ENCODE measurements around the gene PIGR. TPM values are rescaled to one million over a fixed set of nuclear protein-coding genes. Genes with fewer than 3 reads are reported as not detected.

The PIGR gene
- polyA plus RNA-seq, 2 of the 4 experiments (the other 2 are of a cell fraction): 0.01 TPM; not detected in 1

- TF ChIP-seq ESRRA (IDR thresholded peaks at IDR 0.05; ENCODE audit: borderline replicate concordance, low read length): no peak
- no peak for TF ChIP-seq PHF8 (IDR thresholded peaks at IDR 0.05; ENCODE audit: borderline replicate concordance, low read depth)
- no peak for TF ChIP-seq CTCF (IDR thresholded peaks at IDR 0.05)
Observed at GRCh38 chr1:206909883-206910318, 36.4 kb downstream of the PIGR start (continued).

GRCh38 chr1:206909161-206909882 lies 36.9 kb downstream of the PIGR start:
- DNase-seq (ENCODE audit: low read depth in 1 of 2, low spot score in 1 of 2) (peak; percentile 35 to 73), FAIRE-seq (no peak), ATAC-seq (peak; percentile 68 to 83)
- Histone ChIP-seq H3K9me3 (no peaks in the 10 kb centered on the region), H3K4me3 (peak overlapping the region; percentile 63), H3K4me2 (peak overlapping the region; percentile 91), H3K27ac (peak overlapping the region; percentile 72 to 84), H3K4me1 (peaks cover 23% of the 10 kb centered on the region)
- 4% methylated on average over 15 of the region's 69 CpGs for WGBS (ENCODE audit: missing lambda C conversion rate)
- no peak for TF ChIP-seq ZFP36 (IDR thresholded peaks at IDR 0.05; ENCODE audit: borderline replicate concordance, partially characterized antibody)
- 0 out of 5 replicates have a peak, but pooled peaks of 1 of the 2 experiments have one; percentile 18 for TF ChIP-seq JUN (IDR thresholded peaks at IDR 0.05)
- no peak for TF ChIP-seq CEBPB (IDR thresholded peaks at IDR 0.05)
- peak; percentile 43; the same call in 2 of the 3 replicates for TF ChIP-seq SMC3 (IDR thresholded peaks at IDR 0.05)
- TF ChIP-seq HDAC2 (IDR thresholded peaks at IDR 0.05): 0 out of 2 replicates have a peak, but pooled peaks have one; percentile 25
- POLR2A ChIA-PET: interaction anchor here (0.7 to 2.2 kb wide), 3 partner anchors 18 to 274 kb away, joined by 4 to 11 read pairs (median 6); partner anchors contain the start of gene DYRK3
- CTCF ChIA-PET: interaction anchor here (0.7 to 5.1 kb wide), 41 partner anchors 10 to 430 kb away, joined by 3 to 50 read pairs (median 4); partner anchors contain the start of genes DYRK3, EIF2D, FCMR and IL10

GRCh38 chr1:206908038-206908437 lies 38.2 kb downstream of the PIGR start:
- CTCF ChIA-PET: interaction anchor here (0.8 to 5.1 kb wide), 22 partner anchors 9 to 592 kb away, joined by 3 to 50 read pairs (median 6); partner anchors contain the start of genes DYRK3 and IL24
- POLR2A ChIA-PET: interaction anchor here (2.2 kb wide), 1 partner anchor 273 kb away, joined by 11 read pairs; the partner anchor contains the start of gene DYRK3
- Histone ChIP-seq H3K4me3 (no peak overlapping the region), H3K9me3 (no peaks in the 10 kb centered on the region), H3K27ac (no peak overlapping the region), H3K4me1 (peaks cover 23% of the 10 kb centered on the region), H3K4me2 (no peak overlapping the region)
- DNase-seq (ENCODE audit: low read depth in 1 of 2, low spot score in 1 of 2) (no peak), FAIRE-seq (no peak), ATAC-seq (no peak)
- 91% methylated on average over 10 of the region's 10 CpGs for WGBS (ENCODE audit: missing lambda C conversion rate)
- TF ChIP-seq PBX3 (IDR thresholded peaks at IDR 0.05) (no peak), ZFP36 (IDR thresholded peaks at IDR 0.05; ENCODE audit: borderline replicate concordance, partially characterized antibody) (no peak), NFE2L2 (conservative IDR thresholded peaks at IDR 0.05; ENCODE audit: low read length) (no peak), RFX5 (IDR thresholded peaks at IDR 0.05) (no peak), HOXA7 (CRISPR knock-in tag; IDR thresholded peaks at IDR 0.05) (no peak), KDM5A (IDR thresholded peaks at IDR 0.05) (no peak), NPAS2 (CRISPR knock-in tag; IDR thresholded peaks at IDR 0.05; ENCODE audit: borderline replicate concordance) (no peak), HOXB5 (CRISPR knock-in tag; IDR thresholded peaks at IDR 0.05) (no peak)

GRCh38 chr1:206907304-206907991 lies 38.8 kb downstream of the PIGR start:
- ATAC-seq (peak in 1 of 2 experiments; percentile 47; a peak in 3 of 6 replicates), FAIRE-seq (no peak), DNase-seq (ENCODE audit: low read depth in 1 of 2, low spot score in 1 of 2) (peak; percentile 34 to 67)
- no peak overlapping the region for H3K4me3 ChIP-seq
- 82% methylated on average over 23 of the region's 23 CpGs for WGBS (ENCODE audit: missing lambda C conversion rate)
- H3K4me1 ChIP-seq: peaks cover 23% of the 10 kb centered on the region
- H3K9me3 ChIP-seq: no peaks in the 10 kb centered on the region
- CTCF ChIA-PET: interaction anchor here (0.5 to 5.1 kb wide), 15 partner anchors 11 to 592 kb away, joined by 3 to 50 read pairs (median 5); partner anchors contain the start of gene IL24
- POLR2A ChIA-PET: no interaction called here
- TF ChIP-seq SMC3 (IDR thresholded peaks at IDR 0.05) (peak; percentile 46), CTCF (IDR thresholded peaks at IDR 0.05) (peak; percentile 45), SREBF2 (IDR thresholded peaks at IDR 0.05) (no peak), HOXB5 (CRISPR knock-in tag; IDR thresholded peaks at IDR 0.05) (no peak), RAD21 (conservative IDR thresholded peaks at IDR 0.05 in 1 of 2, IDR thresholded peaks at IDR 0.05 in 1 of 2) (peak; percentile 41 to 47; a peak in 3 of 5 replicates)
- H3K4me2 ChIP-seq: no peak overlapping the region
- no peak overlapping the region; a peak in 1 of 6 replicates for H3K27ac ChIP-seq
